WTC11 (cell line): ENCODE data around the gene KRT14. TPM values are rescaled to one million over a fixed set of nuclear protein-coding genes. Genes with fewer than 3 reads are reported as not detected.

Experiments
- ATAC-seq: fragments of 200-7000 bp; cut with Tn5 transposase; 2 replicates; pipeline ENCODE4 v1.10.0; 2021; ENCODE audit warnings: mild to moderate bottlenecking, moderate library complexity
- CTCF ChIA-PET: fragments of 300-600 bp; sonication (Branson Sonifier 250); formaldehyde crosslinking; loops from one replicate; lab custom pipeline; 2021; ENCODE audit warnings: antibody characterized with exemption; lab: Charles Lee
- POLR2A ChIA-PET: fragments of 350-600 bp; sonication (Branson Sonifier 250); formaldehyde crosslinking; loops from one replicate; lab custom pipeline; 2021; ENCODE audit warnings: antibody characterized with exemption; lab: Charles Lee
- DNase-seq: peaks from one replicate; pipeline ENCODE4 v3.0.0; 2021; ENCODE audit warnings: low spot score
- H3K27ac Mint-ChIP-seq: 2 replicates; pipeline ENCODE4 v1.8.0; 2021; ENCODE audit warnings: mixed read lengths
- H3K27me3 Mint-ChIP-seq: 2 replicates; pipeline ENCODE4 v1.8.0; 2021; ENCODE audit warnings: low read depth, mild to moderate bottlenecking, moderate library complexity, mixed read lengths
- H3K36me3 Mint-ChIP-seq: 2 replicates; pipeline ENCODE4 v1.8.0; 2021; ENCODE audit warnings: mixed read lengths
- H3K4me1 Mint-ChIP-seq: 2 replicates; pipeline ENCODE4 v1.8.0; 2022; ENCODE audit warnings: mixed read lengths
- H3K4me3 Mint-ChIP-seq: 2 replicates; pipeline ENCODE4 v1.8.0; 2021; ENCODE audit warnings: mild to moderate bottlenecking, moderate library complexity, mixed read lengths
- H3K9me3 Mint-ChIP-seq: 2 replicates; pipeline ENCODE4 v1.8.0; 2021; ENCODE audit warnings: mixed read lengths
- ESRRA ChIP-seq: sonication (generic); formaldehyde crosslinking; IDR thresholded peaks from 2 replicates; pipeline ENCODE4 v1.8.1; 2022; ENCODE audit warnings: mild to moderate bottlenecking, missing genetic modification reagents, borderline replicate concordance
- GABPB1 ChIP-seq: sonication (generic); formaldehyde crosslinking; IDR thresholded peaks from 2 replicates; pipeline ENCODE4 v1.8.1; 2023; ENCODE audit warnings: mild to moderate bottlenecking, missing genetic modification reagents
- JAZF1 ChIP-seq: fragments of 250-450 bp; sonication (Bioruptor Pico); IDR thresholded peaks from 2 replicates; pipeline ENCODE4 v1.9.0; 2021; ENCODE audit warnings: moderate library complexity, mild to moderate bottlenecking, inconsistent platforms
- NFE2L1 ChIP-seq: sonication (generic); formaldehyde crosslinking; IDR thresholded peaks from 2 replicates; pipeline ENCODE4 v1.8.1; 2023; ENCODE audit warnings: missing genetic modification reagents
- NFYB ChIP-seq: sonication (generic); formaldehyde crosslinking; conservative IDR thresholded peaks from 2 replicates; pipeline ENCODE4 v1.8.0; 2022; ENCODE audit warnings: low read depth, missing genetic modification reagents
- SMAD4 ChIP-seq: sonication (generic); formaldehyde crosslinking; IDR thresholded peaks from 2 replicates; pipeline ENCODE4 v1.8.0; 2022; ENCODE audit warnings: mild to moderate bottlenecking, missing genetic modification reagents
- SP1 ChIP-seq: sonication (generic); formaldehyde crosslinking; conservative IDR thresholded peaks from 2 replicates; pipeline ENCODE4 v1.8.1; 2022; ENCODE audit warnings: missing genetic modification reagents
- TP53 ChIP-seq: sonication (generic); formaldehyde crosslinking; IDR thresholded peaks from 2 replicates; pipeline ENCODE4 v1.8.1; 2023; ENCODE audit warnings: mild to moderate bottlenecking, missing genetic modification reagents
- total RNA-seq: library from RNA; stranded (reverse); gene quantifications from 3 replicates; pipeline ENCODE4 v1.2.3, GENCODE V29; 2021
- TF ChIP-seq, protein P1 (sequence below): fragments of 250-450 bp; sonication (Bioruptor Pico); IDR thresholded peaks from 2 replicates; pipeline ENCODE4 v1.9.0; 2021; ENCODE audit warnings: mild to moderate bottlenecking
- TF ChIP-seq, protein P2 (sequence below): sonication (generic); formaldehyde crosslinking; IDR thresholded peaks from 2 replicates; pipeline ENCODE4 v1.8.1; 2023; ENCODE audit warnings: mild to moderate bottlenecking, missing genetic modification reagents
- TF ChIP-seq, protein P3 (sequence below): fragments of 250-450 bp; sonication (Bioruptor Pico); IDR thresholded peaks from 2 replicates; pipeline ENCODE4 v1.9.0; 2021; ENCODE audit warnings: mild to moderate bottlenecking, borderline replicate concordance
- TF ChIP-seq, protein P4 (sequence below): sonication (generic); formaldehyde crosslinking; IDR thresholded peaks from 2 replicates; pipeline ENCODE4 v1.8.0; 2022; ENCODE audit warnings: mild to moderate bottlenecking, missing genetic modification reagents
- TF ChIP-seq, protein P5 (sequence below): sonication (generic); formaldehyde crosslinking; IDR thresholded peaks from 2 replicates; pipeline ENCODE4 v1.8.0; 2023; ENCODE audit warnings: missing genetic modification reagents
- TF ChIP-seq, protein P6 (sequence below): sonication (generic); formaldehyde crosslinking; IDR thresholded peaks from 2 replicates; pipeline ENCODE4 v1.8.1; 2023; ENCODE audit warnings: mild to moderate bottlenecking, missing genetic modification reagents, moderate library complexity
- TF ChIP-seq, protein P7 (sequence below): fragments of 250-450 bp; sonication (Bioruptor Pico); IDR thresholded peaks from 2 replicates; pipeline ENCODE4 v1.9.0; 2021; ENCODE audit warnings: mild to moderate bottlenecking

The KRT14 gene
- total RNA-seq, 1 experiment from 2014 or later: not detected

DNA sequence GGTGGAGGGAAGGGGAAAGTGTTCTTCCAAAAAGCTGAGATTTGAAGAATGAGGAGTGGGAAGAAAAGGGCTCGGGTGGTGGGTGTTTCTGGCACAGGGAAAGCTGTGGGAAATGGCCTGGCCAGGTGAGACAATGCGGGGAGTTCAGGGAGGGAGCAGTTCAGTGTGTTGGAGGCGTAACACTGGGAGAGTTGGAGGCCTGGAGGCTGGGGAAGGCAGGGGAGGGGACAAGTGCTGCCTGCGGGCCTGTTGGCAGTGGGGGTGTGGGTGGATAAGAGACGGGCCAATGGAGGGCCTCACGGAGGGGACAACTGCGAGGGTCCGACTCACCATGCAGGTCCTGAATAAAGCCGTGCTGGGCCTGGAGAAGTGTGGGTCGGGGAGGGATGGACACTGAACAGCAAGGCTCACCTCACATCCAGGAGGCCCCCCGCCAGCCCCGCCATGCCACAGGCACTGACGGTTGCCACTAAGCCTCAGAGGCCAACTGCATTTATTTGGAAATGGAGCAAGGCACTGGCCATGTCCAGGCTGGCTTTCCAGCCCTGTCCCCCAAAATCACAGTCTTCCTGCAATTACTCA lies 40.8 kb downstream of the KRT14 start:
- CTCF ChIA-PET: interaction anchor here (1.9 to 2.5 kb wide), 4 partner anchors 11 to 120 kb away, joined by 8 to 19 read pairs (median 14); no protein-coding TSS in a partner anchor
- H3K27me3 Mint-ChIP-seq: peaks cover 5% of the 10 kb centered on the region
- no peak for ATAC-seq
- peaks cover 9% of the 10 kb centered on the region for H3K9me3 Mint-ChIP-seq
- H3K27ac Mint-ChIP-seq: no peak overlapping the region
- peaks cover 31% of the 10 kb centered on the region for H3K4me1 Mint-ChIP-seq
- H3K4me3 Mint-ChIP-seq: no peak overlapping the region
- no peak for TF ChIP-seq ESRRA (CRISPR knock-in tag)
- no peak for TF ChIP-seq GABPB1
- no peak for TF ChIP-seq NFYB (CRISPR knock-in tag)
- TF ChIP-seq, protein P1, sequence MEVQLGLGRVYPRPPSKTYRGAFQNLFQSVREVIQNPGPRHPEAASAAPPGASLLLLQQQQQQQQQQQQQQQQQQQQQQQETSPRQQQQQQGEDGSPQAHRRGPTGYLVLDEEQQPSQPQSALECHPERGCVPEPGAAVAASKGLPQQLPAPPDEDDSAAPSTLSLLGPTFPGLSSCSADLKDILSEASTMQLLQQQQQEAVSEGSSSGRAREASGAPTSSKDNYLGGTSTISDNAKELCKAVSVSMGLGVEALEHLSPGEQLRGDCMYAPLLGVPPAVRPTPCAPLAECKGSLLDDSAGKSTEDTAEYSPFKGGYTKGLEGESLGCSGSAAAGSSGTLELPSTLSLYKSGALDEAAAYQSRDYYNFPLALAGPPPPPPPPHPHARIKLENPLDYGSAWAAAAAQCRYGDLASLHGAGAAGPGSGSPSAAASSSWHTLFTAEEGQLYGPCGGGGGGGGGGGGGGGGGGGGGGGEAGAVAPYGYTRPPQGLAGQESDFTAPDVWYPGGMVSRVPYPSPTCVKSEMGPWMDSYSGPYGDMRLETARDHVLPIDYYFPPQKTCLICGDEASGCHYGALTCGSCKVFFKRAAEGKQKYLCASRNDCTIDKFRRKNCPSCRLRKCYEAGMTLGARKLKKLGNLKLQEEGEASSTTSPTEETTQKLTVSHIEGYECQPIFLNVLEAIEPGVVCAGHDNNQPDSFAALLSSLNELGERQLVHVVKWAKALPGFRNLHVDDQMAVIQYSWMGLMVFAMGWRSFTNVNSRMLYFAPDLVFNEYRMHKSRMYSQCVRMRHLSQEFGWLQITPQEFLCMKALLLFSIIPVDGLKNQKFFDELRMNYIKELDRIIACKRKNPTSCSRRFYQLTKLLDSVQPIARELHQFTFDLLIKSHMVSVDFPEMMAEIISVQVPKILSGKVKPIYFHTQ (CRISPR knock-in tag): no peak
- TF ChIP-seq, protein P2, sequence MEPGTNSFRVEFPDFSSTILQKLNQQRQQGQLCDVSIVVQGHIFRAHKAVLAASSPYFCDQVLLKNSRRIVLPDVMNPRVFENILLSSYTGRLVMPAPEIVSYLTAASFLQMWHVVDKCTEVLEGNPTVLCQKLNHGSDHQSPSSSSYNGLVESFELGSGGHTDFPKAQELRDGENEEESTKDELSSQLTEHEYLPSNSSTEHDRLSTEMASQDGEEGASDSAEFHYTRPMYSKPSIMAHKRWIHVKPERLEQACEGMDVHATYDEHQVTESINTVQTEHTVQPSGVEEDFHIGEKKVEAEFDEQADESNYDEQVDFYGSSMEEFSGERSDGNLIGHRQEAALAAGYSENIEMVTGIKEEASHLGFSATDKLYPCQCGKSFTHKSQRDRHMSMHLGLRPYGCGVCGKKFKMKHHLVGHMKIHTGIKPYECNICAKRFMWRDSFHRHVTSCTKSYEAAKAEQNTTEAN: no peak
- TF ChIP-seq, protein P3, sequence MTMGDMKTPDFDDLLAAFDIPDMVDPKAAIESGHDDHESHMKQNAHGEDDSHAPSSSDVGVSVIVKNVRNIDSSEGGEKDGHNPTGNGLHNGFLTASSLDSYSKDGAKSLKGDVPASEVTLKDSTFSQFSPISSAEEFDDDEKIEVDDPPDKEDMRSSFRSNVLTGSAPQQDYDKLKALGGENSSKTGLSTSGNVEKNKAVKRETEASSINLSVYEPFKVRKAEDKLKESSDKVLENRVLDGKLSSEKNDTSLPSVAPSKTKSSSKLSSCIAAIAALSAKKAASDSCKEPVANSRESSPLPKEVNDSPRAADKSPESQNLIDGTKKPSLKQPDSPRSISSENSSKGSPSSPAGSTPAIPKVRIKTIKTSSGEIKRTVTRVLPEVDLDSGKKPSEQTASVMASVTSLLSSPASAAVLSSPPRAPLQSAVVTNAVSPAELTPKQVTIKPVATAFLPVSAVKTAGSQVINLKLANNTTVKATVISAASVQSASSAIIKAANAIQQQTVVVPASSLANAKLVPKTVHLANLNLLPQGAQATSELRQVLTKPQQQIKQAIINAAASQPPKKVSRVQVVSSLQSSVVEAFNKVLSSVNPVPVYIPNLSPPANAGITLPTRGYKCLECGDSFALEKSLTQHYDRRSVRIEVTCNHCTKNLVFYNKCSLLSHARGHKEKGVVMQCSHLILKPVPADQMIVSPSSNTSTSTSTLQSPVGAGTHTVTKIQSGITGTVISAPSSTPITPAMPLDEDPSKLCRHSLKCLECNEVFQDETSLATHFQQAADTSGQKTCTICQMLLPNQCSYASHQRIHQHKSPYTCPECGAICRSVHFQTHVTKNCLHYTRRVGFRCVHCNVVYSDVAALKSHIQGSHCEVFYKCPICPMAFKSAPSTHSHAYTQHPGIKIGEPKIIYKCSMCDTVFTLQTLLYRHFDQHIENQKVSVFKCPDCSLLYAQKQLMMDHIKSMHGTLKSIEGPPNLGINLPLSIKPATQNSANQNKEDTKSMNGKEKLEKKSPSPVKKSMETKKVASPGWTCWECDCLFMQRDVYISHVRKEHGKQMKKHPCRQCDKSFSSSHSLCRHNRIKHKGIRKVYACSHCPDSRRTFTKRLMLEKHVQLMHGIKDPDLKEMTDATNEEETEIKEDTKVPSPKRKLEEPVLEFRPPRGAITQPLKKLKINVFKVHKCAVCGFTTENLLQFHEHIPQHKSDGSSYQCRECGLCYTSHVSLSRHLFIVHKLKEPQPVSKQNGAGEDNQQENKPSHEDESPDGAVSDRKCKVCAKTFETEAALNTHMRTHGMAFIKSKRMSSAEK (CRISPR knock-in tag): no peak
- no peak for TF ChIP-seq TP53 (CRISPR knock-in tag)
- TF ChIP-seq, protein P4, sequence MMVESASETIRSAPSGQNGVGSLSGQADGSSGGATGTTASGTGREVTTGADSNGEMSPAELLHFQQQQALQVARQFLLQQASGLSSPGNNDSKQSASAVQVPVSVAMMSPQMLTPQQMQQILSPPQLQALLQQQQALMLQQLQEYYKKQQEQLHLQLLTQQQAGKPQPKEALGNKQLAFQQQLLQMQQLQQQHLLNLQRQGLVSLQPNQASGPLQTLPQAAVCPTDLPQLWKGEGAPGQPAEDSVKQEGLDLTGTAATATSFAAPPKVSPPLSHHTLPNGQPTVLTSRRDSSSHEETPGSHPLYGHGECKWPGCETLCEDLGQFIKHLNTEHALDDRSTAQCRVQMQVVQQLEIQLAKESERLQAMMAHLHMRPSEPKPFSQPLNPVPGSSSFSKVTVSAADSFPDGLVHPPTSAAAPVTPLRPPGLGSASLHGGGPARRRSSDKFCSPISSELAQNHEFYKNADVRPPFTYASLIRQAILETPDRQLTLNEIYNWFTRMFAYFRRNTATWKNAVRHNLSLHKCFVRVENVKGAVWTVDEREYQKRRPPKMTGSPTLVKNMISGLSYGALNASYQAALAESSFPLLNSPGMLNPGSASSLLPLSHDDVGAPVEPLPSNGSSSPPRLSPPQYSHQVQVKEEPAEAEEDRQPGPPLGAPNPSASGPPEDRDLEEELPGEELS (CRISPR knock-in tag): no peak
- TF ChIP-seq, protein P5, sequence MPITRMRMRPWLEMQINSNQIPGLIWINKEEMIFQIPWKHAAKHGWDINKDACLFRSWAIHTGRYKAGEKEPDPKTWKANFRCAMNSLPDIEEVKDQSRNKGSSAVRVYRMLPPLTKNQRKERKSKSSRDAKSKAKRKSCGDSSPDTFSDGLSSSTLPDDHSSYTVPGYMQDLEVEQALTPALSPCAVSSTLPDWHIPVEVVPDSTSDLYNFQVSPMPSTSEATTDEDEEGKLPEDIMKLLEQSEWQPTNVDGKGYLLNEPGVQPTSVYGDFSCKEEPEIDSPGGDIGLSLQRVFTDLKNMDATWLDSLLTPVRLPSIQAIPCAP (CRISPR knock-in tag): no peak
- no peak for TF ChIP-seq SP1 (CRISPR knock-in tag)
- no peak for TF ChIP-seq JAZF1 (CRISPR knock-in tag)
- no peak for TF ChIP-seq NFE2L1 (CRISPR knock-in tag)
- TF ChIP-seq, protein P6, sequence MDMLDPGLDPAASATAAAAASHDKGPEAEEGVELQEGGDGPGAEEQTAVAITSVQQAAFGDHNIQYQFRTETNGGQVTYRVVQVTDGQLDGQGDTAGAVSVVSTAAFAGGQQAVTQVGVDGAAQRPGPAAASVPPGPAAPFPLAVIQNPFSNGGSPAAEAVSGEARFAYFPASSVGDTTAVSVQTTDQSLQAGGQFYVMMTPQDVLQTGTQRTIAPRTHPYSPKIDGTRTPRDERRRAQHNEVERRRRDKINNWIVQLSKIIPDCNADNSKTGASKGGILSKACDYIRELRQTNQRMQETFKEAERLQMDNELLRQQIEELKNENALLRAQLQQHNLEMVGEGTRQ (CRISPR knock-in tag): no peak
- TF ChIP-seq, protein P7, sequence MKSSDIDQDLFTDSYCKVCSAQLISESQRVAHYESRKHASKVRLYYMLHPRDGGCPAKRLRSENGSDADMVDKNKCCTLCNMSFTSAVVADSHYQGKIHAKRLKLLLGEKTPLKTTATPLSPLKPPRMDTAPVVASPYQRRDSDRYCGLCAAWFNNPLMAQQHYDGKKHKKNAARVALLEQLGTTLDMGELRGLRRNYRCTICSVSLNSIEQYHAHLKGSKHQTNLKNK (CRISPR knock-in tag): no peak
- no peak for TF ChIP-seq SMAD4 (CRISPR knock-in tag)
- TF ChIP-seq, all 79 proteins: peak for 0
- POLR2A ChIA-PET: interaction anchor here (1.9 kb wide), 1 partner anchor 18 kb away, joined by 5 read pairs; the partner anchor contains the start of gene KRT19
- peaks cover 3% of the 10 kb centered on the region for H3K36me3 Mint-ChIP-seq
- no peak for DNase-seq
